Measurements from ENCODE around the gene NRSN2.
A peak's percentile ranks its signal among the peaks of the same experiment; 100 is the strongest.

The NRSN2 gene

DNA sequence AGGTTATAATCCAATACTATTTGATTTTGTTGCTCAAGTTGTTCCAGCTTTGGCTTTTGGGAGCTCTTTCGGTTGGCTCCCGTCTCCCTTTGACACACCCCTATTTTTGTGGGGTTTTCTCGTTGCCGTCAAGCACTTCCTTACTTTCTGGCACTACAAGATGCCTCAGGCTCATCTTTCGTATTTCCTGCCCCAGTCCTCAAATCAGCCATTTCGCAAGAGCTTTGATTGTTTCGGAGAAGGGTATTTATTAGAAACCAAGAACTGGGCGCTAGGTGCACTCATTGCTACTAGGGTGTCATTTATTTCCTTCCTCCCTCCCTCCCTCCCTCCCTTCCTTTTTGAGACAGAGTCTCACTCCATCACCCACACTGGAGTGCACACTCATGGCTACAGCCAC is 34.8 kb upstream of the NRSN2 start:
- no peak for DNase-seq (ENCODE audit: low read depth)
- H3K4me3 ChIP-seq (ENCODE audit: control insufficient read depth, low read depth, low read length), result no peak overlapping the region

DNA sequence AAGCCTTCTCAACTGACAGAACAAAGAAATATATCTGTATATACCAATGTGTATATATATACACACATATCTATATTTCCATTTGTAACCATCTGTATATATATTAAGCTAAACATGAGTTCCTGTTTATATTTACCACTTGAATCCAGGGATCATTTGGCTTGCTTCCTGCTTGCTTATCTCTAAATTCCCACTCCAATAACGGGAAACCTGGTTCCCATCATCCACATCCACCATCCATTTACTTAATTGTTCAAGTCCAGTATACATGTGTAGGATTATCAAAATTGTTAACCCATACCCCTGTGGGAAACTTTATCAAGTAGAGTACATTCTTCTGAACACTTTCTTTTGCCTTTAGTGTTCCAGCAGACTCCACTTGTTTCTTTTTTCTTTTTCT is 34.0 kb upstream of the NRSN2 start:
- TF ChIP-seq, protein P1, sequence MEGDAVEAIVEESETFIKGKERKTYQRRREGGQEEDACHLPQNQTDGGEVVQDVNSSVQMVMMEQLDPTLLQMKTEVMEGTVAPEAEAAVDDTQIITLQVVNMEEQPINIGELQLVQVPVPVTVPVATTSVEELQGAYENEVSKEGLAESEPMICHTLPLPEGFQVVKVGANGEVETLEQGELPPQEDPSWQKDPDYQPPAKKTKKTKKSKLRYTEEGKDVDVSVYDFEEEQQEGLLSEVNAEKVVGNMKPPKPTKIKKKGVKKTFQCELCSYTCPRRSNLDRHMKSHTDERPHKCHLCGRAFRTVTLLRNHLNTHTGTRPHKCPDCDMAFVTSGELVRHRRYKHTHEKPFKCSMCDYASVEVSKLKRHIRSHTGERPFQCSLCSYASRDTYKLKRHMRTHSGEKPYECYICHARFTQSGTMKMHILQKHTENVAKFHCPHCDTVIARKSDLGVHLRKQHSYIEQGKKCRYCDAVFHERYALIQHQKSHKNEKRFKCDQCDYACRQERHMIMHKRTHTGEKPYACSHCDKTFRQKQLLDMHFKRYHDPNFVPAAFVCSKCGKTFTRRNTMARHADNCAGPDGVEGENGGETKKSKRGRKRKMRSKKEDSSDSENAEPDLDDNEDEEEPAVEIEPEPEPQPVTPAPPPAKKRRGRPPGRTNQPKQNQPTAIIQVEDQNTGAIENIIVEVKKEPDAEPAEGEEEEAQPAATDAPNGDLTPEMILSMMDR (IDR thresholded peaks at IDR 0.05; ENCODE audit: control insufficient read depth, insufficient read depth, low read depth, low read length, missing control alignments), result no peak

More for the DNA sequence above, 34.8 kb upstream of the NRSN2 start:
- TF ChIP-seq, protein P1 (IDR thresholded peaks at IDR 0.05; ENCODE audit: control insufficient read depth, insufficient read depth, low read depth, low read length, missing control alignments), result no peak

DNA sequence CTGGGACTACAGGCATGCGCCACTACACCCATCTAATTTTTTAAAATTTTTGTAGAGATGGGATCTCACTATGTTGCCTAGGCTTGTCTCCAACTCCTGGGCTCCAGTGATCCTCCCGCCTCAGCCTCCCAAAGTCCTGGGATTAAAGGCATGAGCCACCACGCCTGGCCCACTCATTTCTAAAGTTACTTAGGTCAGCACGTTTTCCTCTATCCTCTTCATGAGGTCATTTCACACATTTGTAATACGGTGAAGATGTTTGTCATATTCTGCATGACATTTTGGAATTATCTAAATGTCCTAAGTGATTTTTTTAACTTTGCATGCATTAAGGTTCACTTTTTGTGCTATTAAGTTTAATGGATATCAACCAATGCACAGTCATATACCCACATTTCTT is 33.5 kb upstream of the NRSN2 start:
- TF ChIP-seq, protein P1 (IDR thresholded peaks at IDR 0.05; ENCODE audit: control insufficient read depth, insufficient read depth, low read depth, low read length, missing control alignments), result no peak
- no peak for DNase-seq (ENCODE audit: low read depth)
- no peak overlapping the region for H3K4me3 ChIP-seq (ENCODE audit: control insufficient read depth, low read depth, low read length)

More for the DNA sequence above, 34.0 kb upstream of the NRSN2 start:
- no peak for DNase-seq (ENCODE audit: low read depth)
- no peak overlapping the region for H3K4me3 ChIP-seq (ENCODE audit: control insufficient read depth, low read depth, low read length)

DNA sequence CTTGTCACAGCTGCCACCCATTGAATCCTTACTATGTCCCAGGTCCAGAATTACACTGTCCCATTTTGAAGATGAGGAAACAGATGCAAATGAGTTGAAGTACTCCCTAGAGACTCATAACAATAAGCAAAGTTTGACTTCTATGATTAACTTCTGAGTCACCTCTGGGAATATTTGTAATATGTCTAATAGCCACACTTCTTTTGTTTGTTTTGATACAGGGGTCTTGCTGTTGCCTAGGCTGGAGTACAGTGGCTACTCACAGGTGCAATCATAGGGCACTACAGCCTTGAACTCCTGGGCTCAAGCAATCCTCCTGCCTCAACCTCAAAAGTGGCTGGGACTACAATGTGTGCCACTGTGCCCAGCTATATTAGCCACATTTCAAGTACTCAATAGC is 33.0 kb upstream of the NRSN2 start:
- TF ChIP-seq, protein P1 (IDR thresholded peaks at IDR 0.05; ENCODE audit: control insufficient read depth, insufficient read depth, low read depth, low read length, missing control alignments), result no peak

DNA sequence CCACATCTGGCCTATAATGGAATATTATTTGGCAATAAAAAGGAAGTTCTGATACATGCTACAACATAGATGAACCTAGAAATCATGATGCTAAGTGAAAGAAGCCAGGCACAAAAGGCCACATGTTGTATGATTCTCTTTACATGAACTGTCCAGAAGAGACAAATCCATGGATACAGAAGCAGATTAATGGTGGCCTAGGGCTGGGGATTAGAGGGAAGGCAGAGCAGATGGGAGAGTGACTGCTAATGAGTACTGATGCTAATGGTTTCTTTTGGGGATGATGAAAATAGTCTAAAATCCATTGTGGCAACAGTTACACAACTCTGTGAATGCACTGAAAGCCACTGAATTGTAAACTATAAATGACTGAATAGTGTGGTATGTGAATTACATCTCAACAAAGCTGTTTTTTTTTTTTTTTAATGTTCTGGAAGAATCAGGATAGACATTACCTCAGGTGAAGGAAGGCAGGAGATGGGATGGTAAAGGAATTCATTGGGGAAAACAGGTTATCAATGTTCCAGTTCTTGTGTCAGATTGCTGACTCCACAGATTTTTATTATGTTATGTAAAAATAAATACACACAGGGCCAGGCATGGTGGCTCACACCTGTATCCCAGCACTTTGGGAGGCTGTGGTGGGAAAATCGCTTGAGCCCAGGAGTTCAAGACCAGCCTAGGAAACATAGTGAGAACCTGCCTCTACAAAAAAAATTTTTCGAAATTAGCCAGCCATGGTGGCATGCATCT is 30.4 kb upstream of the NRSN2 start:
- H3K4me3 ChIP-seq (ENCODE audit: control insufficient read depth, low read depth, low read length), result no peak overlapping the region
- TF ChIP-seq, protein P1 (IDR thresholded peaks at IDR 0.05; ENCODE audit: control insufficient read depth, insufficient read depth, low read depth, low read length, missing control alignments), result no peak
- DNase-seq (ENCODE audit: low read depth), result no peak

More for the DNA sequence above, 33.0 kb upstream of the NRSN2 start:
- no peak overlapping the region for H3K4me3 ChIP-seq (ENCODE audit: control insufficient read depth, low read depth, low read length)
- DNase-seq (ENCODE audit: low read depth), result no peak

DNA sequence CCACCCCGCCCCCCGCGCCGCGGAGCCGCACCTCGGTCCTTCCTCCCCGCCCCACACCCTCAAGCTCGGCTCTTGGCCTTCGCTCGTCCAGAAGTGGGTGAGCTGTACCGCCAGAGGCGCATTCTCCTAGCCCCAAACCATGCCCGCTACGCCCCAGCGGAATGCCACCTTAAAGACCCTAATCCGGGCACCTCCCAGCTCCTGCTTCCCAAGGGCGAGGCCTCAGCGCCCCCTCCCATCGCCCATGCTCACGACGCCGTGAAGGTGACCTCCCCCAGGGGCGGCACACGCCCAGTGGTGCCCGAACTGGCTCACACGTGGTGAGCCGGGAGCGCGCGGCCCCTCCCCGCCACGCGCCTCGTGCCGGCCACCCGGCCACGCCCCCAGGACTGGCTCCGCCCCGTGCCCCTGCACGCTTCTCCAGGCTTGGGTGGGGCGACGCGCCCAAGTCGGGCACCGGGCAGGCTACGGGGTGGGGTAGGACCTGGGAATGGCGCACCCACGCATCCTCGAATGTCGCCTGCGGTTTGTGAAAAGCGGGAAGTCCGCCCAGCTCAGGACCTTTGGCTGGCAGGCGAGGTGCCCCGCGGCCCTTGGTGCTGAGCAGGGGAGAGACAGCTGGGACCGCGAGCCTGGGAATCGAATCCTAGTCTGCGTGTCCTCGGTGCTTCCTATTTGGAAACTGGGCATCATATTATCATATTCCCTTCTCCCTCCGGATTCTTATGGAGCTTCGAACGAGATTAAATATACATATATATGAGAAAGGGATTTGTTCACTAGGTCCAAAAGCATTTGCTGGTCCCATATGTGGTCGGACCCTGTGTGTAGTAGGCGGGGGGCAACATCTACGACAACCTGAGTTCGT is 22.5 kb upstream of the NRSN2 start:
- H3K4me3 ChIP-seq (ENCODE audit: control insufficient read depth, low read depth, low read length), result peak overlapping the region; percentile 64
- DNase-seq (ENCODE audit: low read depth), result no peak
- TF ChIP-seq, protein P1 (IDR thresholded peaks at IDR 0.05; ENCODE audit: control insufficient read depth, insufficient read depth, low read depth, low read length, missing control alignments), result peak; percentile 40

Data from AG09309 (cell line).